HG03558 (cell line): ENCODE results near the gene MYLK.
"Not testable (repeated sequence)": the region's sequence is repeated elsewhere in the genome, so short reads cannot be mapped to it uniquely, and the experiment has no call there.

Experiments used
- ATAC-seq: cut with Tn5 transposase; IDR thresholded peaks from one replicate; pipeline ENCODE4 v1.9.1; 2021; ENCODE audit warnings: moderate number of reproducible peaks; ENCODE audit not compliant: unreplicated experiment; ENCODE audit errors: extremely low read depth

MYLK gene

GRCh38 chr3:123733805-123734526 lies 150.2 kb downstream of the MYLK start:
- no peak for ATAC-seq

- ATAC-seq: no peak
These were observed 150.8 kb downstream of the MYLK start for GRCh38 chr3:123733341-123733740.

GRCh38 chr3:123732447-123732846 lies 151.7 kb downstream of the MYLK start:
- no peak for ATAC-seq

GRCh38 chr3:123730829-123731228 lies 153.3 kb downstream of the MYLK start:
- ATAC-seq: no peak

GRCh38 chr3:123728991-123729390 lies 155.1 kb downstream of the MYLK start:
- no peak for ATAC-seq

- no peak for ATAC-seq
These were observed 156.1 kb downstream of the MYLK start for GRCh38 chr3:123728014-123728413.

GRCh38 chr3:123725652-123726400 lies 158.3 kb downstream of the MYLK start:
- no peak for ATAC-seq

GRCh38 chr3:123724306-123724705 lies 159.8 kb downstream of the MYLK start:
- ATAC-seq: no peak

GRCh38 chr3:123723522-123724168 lies 160.5 kb downstream of the MYLK start:
- no peak for ATAC-seq

GRCh38 chr3:123723070-123723469 lies 161.1 kb downstream of the MYLK start:
- no peak for ATAC-seq

GRCh38 chr3:123722456-123722855 lies 161.7 kb downstream of the MYLK start:
- no peak for ATAC-seq

GRCh38 chr3:123722021-123722420 lies 162.1 kb downstream of the MYLK start:
- no peak for ATAC-seq

GRCh38 chr3:123721095-123721689 lies 162.9 kb downstream of the MYLK start:
- not testable (repeated sequence) for ATAC-seq

GRCh38 chr3:123720638-123721037 lies 163.5 kb downstream of the MYLK start:
- ATAC-seq: no peak

- ATAC-seq: no peak
These were observed 164.2 kb downstream of the MYLK start for GRCh38 chr3:123719862-123720453.

GRCh38 chr3:123719061-123719756 lies 164.9 kb downstream of the MYLK start:
- ATAC-seq: not testable (repeated sequence)

GRCh38 chr3:123718108-123718507 lies 166.0 kb downstream of the MYLK start:
- no peak for ATAC-seq

- ATAC-seq: not testable (repeated sequence)
These were observed 166.7 kb downstream of the MYLK start for GRCh38 chr3:123717451-123717850.

- ATAC-seq: no peak
These were observed 167.7 kb downstream of the MYLK start for GRCh38 chr3:123716411-123716810.

GRCh38 chr3:123713211-123713610 lies 170.9 kb downstream of the MYLK start:
- no peak for ATAC-seq
